CD4-positive, alpha-beta T cell (primary cell): ENCODE data around the gene MAST2. TPM values are rescaled to one million over a fixed set of nuclear protein-coding genes. Genes with fewer than 3 reads are reported as not detected.

ENCODE experiments used
- ATAC-seq: fragments of 200-7000 bp; cut with Tn5 transposase; one replicate; pipeline ENCODE4 v1.10.0; 2022; ENCODE audit warnings: mild to moderate bottlenecking; ENCODE audit not compliant: poor library complexity
- CTCF ChIA-PET: fragments of 350-600 bp; sonication (Branson Sonifier 250); formaldehyde crosslinking; loops from one replicate; lab custom pipeline; 2021; ENCODE audit warnings: antibody characterized with exemption, inconsistent platforms; lab: Charles Lee
- POLR2A ChIA-PET: fragments of 350-600 bp; sonication (Branson Sonifier 250); formaldehyde crosslinking; loops from one replicate; lab custom pipeline; 2021; ENCODE audit warnings: antibody characterized with exemption, inconsistent platforms; lab: Charles Lee
- DNase-seq, 14 experiments: peaks; one replicate each; pipeline ENCODE4 v3.0.0-alpha.2; 2013 to 2020; ENCODE audit warnings: mixed read lengths in 2 of 14
- H3K27ac ChIP-seq, 2 donors: one replicate each; pipeline versions ENCODE4 v1.5.1 to v1.7.0; 2013; ENCODE audit warnings: low read length in 2 of 2, low read depth in 1 of 2, mild to moderate bottlenecking in 1 of 2
- H3K27me3 ChIP-seq, 2 experiments: 1 replicate in 1 of 2; 2 replicates in 1 of 2; pipeline versions ENCODE4 v1.6.1 to v1.7.0; 2013; ENCODE audit warnings: low read length in 2 of 2, control low read depth in 1 of 2, mild to moderate bottlenecking in 1 of 2, moderate library complexity in 1 of 2; ENCODE audit not compliant: insufficient read depth in 2 of 2, control insufficient read depth in 1 of 2
- H3K36me3 ChIP-seq: one replicate; pipeline ENCODE4 v1.6.1; 2013; ENCODE audit warnings: low read length, control low read depth; ENCODE audit not compliant: insufficient read depth
- H3K4me1 ChIP-seq: one replicate; pipeline ENCODE4 v1.6.1; 2013; ENCODE audit warnings: low read length, control low read depth; ENCODE audit not compliant: insufficient read depth
- H3K4me3 ChIP-seq: one replicate; pipeline ENCODE4 v1.5.1; 2013; ENCODE audit warnings: mild to moderate bottlenecking, low read length, moderate library complexity
- H3K9me3 ChIP-seq, 2 experiments: 1 replicate in 1 of 2; 2 replicates in 1 of 2; pipeline versions ENCODE4 v1.6.1 to v1.7.0; 2013; ENCODE audit warnings: low read length in 2 of 2, mild to moderate bottlenecking in 2 of 2, control low read depth in 1 of 2, moderate library complexity in 1 of 2; ENCODE audit not compliant: control insufficient read depth in 1 of 2, insufficient read depth in 1 of 2
- H3K27ac Mint-ChIP-seq: one replicate; pipeline ENCODE4 v1.8.0; 2020; ENCODE audit warnings: mixed read lengths
- H3K27me3 Mint-ChIP-seq: one replicate; pipeline ENCODE4 v1.8.0; 2021; ENCODE audit warnings: mixed read lengths
- H3K36me3 Mint-ChIP-seq: one replicate; pipeline ENCODE4 v1.8.0; 2021; ENCODE audit warnings: low read depth, mixed read lengths
- H3K4me1 Mint-ChIP-seq: one replicate; pipeline ENCODE4 v1.8.0; 2021; ENCODE audit warnings: low read depth, mixed read lengths
- H3K4me3 Mint-ChIP-seq: one replicate; pipeline ENCODE4 v1.8.0; 2020; ENCODE audit warnings: mild to moderate bottlenecking, mixed read lengths
- H3K9me3 Mint-ChIP-seq: one replicate; pipeline ENCODE4 v1.8.0; 2020; ENCODE audit warnings: mixed read lengths
- intact Hi-C, 2 experiments: fragments of 100-400 bp; cut with DNase I in 1 of 2; cut with micrococcal nuclease in 1 of 2; formaldehyde crosslinking; loops; one replicate each; pipeline versions ENCODE4 v1.15.1 to v1.9.0; 2023 to 2025; cut with DNase I, micrococcal nuclease
- total RNA-seq, 174 experiments: library from RNA in 2 of 174; stranded (reverse) in 2 of 174; gene quantifications; one replicate each; pipeline ENCODE4 v1.2.3 and lab custom pipeline; 2021 to 2026
- TF ChIP-seq, protein P1 (sequence below): fragments of 200-600 bp; IDR thresholded peaks from one replicate; pipeline ENCODE4 v1.8.0; 2022; ENCODE audit warnings: antibody characterized with exemption, mild to moderate bottlenecking

Gene MAST2
- total RNA-seq, 2 experiments from 2014 or later: 5.7 to 6.5 TPM

DNA sequence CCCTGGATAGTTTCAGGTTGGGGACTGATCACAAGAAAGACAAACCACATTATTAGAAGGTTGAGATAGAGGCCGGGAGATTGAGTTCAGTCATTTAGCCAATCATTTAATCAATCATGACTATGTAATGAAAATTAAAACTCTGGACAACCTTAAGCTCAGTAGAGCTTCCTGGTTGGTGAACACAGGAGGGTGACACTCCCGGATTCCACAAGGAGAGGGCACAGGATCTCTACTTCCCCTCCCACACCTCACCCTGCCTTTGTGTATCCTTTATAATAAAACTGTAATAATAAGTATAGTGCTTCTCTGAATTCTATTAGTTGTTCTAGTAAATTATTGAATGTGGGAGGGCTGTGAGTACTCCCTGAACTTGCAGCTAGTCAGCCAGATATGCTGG, 178.9 kb downstream of the MAST2 start:
- no peaks in the 10 kb centered on the region for H3K9me3 ChIP-seq
- no peaks in the 10 kb centered on the region for H3K9me3 Mint-ChIP-seq
- no peak overlapping the region for H3K4me3 ChIP-seq
- H3K36me3 ChIP-seq: no peaks in the 10 kb centered on the region
- H3K27ac ChIP-seq: no peak overlapping the region
- ChIA-PET POLR2A (no interaction called here), CTCF (no interaction called here)
- ATAC-seq (no peak), DNase-seq (no peak)
- H3K4me1 Mint-ChIP-seq: no peaks in the 10 kb centered on the region
- H3K27ac Mint-ChIP-seq: no peak overlapping the region
- intact Hi-C loops: no loop called here
- no peak overlapping the region for H3K4me3 Mint-ChIP-seq
- H3K27me3 ChIP-seq: no peaks in the 10 kb centered on the region
- no peaks in the 10 kb centered on the region for H3K27me3 Mint-ChIP-seq
- no peaks in the 10 kb centered on the region for H3K36me3 Mint-ChIP-seq
- TF ChIP-seq, protein P1, sequence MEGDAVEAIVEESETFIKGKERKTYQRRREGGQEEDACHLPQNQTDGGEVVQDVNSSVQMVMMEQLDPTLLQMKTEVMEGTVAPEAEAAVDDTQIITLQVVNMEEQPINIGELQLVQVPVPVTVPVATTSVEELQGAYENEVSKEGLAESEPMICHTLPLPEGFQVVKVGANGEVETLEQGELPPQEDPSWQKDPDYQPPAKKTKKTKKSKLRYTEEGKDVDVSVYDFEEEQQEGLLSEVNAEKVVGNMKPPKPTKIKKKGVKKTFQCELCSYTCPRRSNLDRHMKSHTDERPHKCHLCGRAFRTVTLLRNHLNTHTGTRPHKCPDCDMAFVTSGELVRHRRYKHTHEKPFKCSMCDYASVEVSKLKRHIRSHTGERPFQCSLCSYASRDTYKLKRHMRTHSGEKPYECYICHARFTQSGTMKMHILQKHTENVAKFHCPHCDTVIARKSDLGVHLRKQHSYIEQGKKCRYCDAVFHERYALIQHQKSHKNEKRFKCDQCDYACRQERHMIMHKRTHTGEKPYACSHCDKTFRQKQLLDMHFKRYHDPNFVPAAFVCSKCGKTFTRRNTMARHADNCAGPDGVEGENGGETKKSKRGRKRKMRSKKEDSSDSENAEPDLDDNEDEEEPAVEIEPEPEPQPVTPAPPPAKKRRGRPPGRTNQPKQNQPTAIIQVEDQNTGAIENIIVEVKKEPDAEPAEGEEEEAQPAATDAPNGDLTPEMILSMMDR: no peak
- H3K4me1 ChIP-seq: no peaks in the 10 kb centered on the region

DNA sequence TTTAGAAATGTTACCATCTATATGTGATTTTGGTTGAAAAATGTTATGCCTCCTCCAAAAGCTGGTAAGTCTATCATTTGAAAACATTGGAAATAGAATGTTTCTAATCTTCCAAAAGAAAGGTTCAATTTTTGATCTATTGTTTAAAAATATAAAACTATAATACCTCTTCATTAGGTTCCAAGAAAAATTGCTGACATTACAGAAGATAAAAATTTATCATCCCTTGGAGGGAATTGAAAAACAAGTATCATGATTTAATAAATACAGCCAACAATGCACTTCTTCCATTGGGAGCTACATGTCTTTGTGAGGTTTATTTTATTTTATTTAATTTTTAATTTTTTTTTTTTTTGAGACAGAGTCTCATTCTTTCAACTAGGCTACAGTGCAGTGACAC, 180.6 kb downstream of the MAST2 start:
- Histone ChIP-seq H3K27me3 (no peaks in the 10 kb centered on the region), H3K9me3 (no peaks in the 10 kb centered on the region), H3K4me3 (no peak overlapping the region), H3K36me3 (no peaks in the 10 kb centered on the region), H3K4me1 (no peaks in the 10 kb centered on the region), H3K27ac (no peak overlapping the region)
- Mint-ChIP-seq H3K4me1 (no peaks in the 10 kb centered on the region), H3K36me3 (no peaks in the 10 kb centered on the region), H3K9me3 (no peaks in the 10 kb centered on the region), H3K27me3 (no peaks in the 10 kb centered on the region), H3K27ac (no peak overlapping the region), H3K4me3 (no peak overlapping the region)
- no peak for DNase-seq
- intact Hi-C loops: no loop called here
- no peak for ATAC-seq
- ChIA-PET POLR2A (no interaction called here), CTCF (interaction anchor here (0.6 kb wide), 1 partner anchor 220 kb away, joined by 3 read pairs; no protein-coding TSS in a partner anchor)
- TF ChIP-seq, protein P1: no peak

DNA sequence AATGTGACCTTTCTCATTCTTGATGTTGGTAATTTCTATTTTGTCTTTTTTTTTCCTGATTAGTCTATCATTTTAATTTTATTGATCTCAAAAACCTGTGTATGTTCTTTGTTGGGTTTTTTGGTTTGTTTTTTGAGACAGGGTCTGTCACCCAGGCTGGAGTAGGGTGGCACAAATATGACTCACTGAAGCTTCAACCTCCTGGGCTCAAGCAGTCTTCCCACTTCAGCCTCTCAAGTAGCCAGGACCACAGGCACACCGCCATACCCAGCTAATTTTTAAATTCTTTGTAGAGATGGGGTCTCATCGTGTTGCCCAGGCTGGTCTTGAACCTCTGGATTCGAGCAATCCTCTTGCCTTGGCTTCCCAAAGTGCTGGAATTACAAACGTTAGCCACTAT, 183.8 kb downstream of the MAST2 start:
- Histone ChIP-seq H3K9me3 (no peaks in the 10 kb centered on the region), H3K27me3 (no peaks in the 10 kb centered on the region), H3K4me3 (no peak overlapping the region), H3K36me3 (no peaks in the 10 kb centered on the region), H3K27ac (no peak overlapping the region), H3K4me1 (no peaks in the 10 kb centered on the region)
- TF ChIP-seq, protein P1: no peak
- no peaks in the 10 kb centered on the region for H3K27me3 Mint-ChIP-seq
- H3K9me3 Mint-ChIP-seq: no peaks in the 10 kb centered on the region
- no peak for ATAC-seq
- no peak overlapping the region for H3K4me3 Mint-ChIP-seq
- H3K36me3 Mint-ChIP-seq: no peaks in the 10 kb centered on the region
- CTCF ChIA-PET: no interaction called here
- no peak for DNase-seq
- intact Hi-C loops: no loop called here
- POLR2A ChIA-PET: no interaction called here
- no peaks in the 10 kb centered on the region for H3K4me1 Mint-ChIP-seq
- H3K27ac Mint-ChIP-seq: no peak overlapping the region
